Measurements from ENCODE around the gene USH2A.

The USH2A gene

DNA sequence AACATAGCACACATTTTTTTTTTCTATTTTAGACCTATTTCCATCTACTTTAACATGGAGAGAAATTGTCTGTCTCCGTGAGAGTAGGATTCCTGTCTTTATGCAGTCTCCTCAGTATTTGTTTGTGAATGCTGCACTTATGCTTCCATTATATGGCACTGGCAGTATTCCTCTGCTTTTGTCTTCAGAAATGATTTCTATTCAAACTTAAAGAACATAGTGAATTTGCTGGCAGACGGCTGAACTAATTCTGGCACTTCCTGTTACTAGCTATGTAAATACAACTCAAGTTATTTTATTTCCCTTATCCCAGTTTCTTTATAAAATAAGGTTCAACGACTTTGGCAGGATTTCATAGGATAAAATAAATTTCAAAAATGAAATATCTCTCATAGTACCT, 810.9 kb downstream of the USH2A start:
- no peak for DNase-seq

DNA sequence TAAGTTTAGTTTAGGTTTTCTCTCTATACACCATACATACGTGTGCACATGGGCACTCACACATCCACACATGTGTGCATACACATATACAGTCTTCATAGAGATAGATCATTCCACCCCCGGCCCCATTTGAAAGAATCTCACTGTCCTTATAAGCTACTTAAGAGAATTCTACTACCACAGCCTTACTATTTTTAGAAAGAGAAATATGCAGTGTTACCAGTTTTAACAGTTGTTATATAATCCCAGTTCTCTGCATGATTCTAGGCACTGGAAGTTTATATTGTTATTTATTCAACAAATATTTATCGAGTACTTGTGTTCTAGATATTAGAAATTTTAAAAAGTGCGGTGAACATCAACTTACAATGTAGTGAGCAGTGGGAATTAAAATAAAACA, 814.6 kb downstream of the USH2A start:
- DNase-seq = no peak

DNA sequence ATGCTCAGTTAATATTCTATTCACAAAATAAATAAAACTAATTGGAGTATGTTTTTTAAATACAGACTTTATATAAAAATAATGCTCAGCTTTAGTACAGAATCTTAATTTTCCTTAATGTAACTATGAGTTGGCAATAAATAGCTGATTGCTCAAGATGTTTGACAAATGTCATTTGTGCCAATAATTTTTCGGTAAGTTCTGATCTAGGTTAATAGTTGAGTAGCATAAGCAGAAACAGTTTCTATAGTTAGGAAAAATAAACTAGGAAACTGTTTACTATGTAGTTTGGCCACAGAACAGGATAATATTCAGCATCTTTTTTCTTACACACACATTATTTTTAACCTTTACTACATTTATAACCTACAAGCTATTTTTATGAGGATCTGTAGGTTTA, 815.8 kb downstream of the USH2A start:
- no peak for DNase-seq

DNA sequence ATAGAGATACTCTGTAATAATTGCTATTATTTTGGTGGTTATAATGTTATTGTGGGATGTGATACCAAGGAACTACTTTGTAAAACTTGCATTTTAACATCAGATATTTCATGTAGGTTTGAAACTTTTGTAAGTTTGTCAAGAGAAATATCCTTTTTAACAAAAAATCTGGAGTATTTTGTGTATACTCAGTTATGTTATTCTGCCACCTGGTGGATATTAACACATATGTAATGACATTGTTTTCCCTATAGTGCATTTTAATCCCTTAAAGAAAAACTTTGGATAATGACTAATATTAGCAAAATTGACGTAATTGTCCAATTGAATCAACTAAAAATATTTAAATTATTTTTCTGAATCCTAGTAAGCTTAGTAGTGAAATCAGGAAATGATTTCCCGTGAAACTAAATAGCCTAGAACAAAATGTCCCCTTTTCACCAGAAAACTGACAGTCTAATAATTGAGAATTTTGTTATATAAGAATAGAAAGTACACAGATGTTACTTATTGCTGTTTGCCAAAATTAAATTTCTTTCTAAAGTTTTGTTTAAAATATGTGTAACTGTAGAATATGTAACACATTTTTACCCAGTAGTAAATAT, 816.6 kb downstream of the USH2A start:
- no peak for DNase-seq

DNA sequence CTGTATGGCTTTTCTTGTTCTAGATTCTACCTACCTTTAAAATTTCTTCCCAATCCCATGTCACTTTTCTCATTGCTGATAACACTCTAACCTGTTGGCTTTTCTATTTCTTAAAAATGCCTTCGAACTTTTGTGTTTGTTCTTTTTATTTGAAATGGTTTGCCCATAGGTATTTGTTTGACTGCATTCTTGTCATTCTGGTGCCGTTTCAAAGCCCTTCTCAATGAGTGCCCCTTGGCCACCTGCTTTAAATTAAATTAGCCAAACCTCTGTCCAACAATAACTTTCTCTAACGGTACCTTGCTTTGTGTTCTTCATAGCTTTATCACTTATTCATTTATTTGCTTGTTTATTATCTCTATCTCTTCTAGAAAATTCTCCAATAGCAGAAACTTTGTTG, 817.2 kb downstream of the USH2A start:
- DNase-seq = no peak

DNA sequence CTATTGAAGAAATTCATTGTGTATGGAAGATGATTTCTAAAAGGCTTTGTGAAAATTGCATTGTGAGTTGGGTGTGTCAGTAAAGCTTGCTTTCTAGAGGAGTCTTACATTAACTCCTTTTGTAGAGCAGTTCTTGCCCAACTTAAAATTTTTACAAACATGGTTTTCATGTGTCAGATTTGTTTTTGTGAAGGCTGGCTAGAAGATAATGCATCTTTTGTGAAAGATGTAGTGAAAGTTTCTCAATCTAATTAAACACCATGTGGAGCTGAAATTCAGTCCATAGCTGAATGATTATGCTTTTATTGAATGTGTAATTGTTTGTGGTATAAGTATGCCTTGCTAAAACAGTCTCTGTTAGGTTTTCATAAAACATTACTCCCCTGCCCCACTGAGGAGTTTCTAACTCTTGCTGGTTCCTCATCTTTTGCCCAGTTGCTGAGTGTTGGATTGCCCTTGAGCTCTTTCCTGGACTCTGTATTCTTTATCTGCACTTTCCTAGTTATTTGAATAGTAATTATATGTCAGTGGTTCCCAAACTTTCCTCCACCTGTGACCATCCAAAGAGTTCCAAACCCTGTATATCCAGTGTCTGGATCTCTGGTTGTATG, 818.1 kb downstream of the USH2A start:
- no peak for DNase-seq

DNA sequence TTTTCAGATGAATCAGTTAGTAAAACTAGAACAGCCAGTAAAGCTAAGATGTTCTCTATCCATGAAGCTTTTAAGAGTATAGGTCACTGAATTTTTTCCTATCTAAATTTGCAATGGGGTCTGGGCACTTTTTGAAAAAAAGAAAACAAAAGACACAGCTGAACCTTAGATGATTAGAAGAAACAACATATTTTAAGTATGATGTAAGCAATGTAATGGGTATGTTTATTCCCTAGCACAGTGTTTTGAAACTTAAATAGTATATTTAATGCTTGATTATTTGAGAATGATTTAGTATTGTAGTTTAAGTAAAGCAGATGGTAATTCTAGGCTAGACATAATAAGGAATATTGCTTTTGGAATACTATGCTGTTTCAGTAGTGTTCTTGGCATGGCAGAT, 819.9 kb downstream of the USH2A start:
- no peak for DNase-seq

DNA sequence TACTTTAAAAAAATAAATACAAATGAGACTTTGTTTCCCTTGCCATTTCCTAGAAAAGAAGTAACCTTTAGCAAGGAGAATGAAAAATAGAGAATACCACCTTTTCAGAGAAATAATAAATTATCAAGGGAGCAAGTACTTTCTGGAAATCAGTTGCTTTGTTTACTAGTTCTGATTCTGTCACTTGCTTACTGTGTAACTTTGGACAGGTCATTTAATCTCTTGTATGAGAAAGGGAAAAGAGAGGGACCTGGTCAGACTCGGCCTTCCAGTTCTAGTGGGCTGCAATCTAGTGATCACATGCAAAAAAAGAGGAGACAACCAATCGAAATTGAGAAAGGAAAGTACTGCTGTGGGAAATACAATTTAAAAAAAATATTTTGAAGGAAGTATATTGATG, 822.0 kb downstream of the USH2A start:
- DNase-seq = no peak

DNA sequence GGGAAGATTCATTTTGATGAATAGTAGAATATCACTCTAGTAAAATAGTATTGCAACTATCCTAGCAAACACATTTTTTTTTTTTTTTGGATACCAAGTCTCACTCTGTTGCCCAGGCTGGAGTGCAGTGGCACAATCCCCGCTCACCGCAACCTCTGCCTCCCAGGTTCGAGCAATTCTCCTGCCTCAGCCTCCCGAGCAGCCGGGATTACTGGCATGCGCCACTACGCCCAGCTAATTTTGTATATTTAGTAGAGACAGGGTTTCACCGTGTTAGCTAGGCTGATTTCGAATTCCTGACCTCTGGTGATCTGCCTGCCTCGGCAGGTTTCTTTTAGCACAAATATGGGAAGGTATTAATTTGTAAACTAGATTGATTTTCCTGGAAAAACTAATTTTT, 822.4 kb downstream of the USH2A start:
- DNase-seq = no peak

DNA sequence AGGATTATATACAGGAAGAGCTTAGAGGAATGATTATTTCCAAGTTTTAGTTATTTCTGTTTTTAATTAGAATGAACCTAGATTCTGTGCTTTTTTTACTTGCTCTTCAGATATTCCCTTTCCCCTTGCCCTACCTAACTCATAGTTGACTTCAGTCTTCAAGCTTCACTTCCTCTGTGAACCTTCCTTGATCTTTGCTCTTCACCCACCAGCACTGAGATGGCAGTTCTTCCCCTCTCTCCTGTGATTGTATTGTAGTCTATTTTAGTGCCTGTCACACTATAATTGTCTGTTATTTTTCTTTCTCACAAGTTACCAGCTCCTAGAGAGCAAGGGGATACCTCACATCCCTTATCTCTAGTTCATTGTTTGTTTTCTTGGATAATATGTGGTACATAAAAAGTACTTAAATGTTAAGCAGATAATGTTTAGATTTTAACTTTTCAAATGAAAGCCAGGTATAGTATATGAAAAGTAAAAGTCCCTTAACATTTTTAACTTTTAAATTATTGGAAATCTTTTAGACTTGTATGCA, 822.9 kb downstream of the USH2A start:
- no peak for DNase-seq

DNA sequence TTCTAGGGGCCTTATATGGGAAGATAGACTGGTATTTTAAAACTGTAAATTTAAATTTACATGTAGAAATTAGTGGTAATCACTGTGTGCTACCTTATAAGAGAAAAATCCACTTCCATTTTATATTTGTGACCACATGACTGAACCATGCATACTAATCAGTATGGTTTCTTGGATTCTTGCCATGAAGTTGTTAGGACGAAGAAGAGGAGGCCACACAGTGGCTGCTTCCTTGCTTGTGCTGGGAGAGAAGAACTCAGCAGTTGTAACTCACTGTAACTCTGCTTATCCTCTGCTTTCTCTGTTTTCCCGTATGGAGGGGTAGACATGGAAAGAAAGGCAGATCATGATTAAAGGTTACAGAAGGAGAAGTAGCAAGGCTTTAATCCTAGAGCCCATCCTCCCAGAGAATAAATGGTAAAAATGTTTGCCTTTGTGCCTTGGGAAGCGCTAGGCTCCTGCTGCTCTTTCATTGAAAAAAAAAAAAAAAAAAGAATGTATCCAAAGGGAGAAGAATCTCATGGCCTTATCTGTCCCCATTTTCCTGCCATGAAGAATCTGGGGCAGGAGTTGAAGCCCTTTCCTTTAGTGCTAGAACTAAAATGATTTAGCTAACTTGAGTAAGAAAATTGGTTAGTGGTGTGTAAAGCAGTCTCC, 823.7 kb downstream of the USH2A start:
- no peak for DNase-seq

DNA sequence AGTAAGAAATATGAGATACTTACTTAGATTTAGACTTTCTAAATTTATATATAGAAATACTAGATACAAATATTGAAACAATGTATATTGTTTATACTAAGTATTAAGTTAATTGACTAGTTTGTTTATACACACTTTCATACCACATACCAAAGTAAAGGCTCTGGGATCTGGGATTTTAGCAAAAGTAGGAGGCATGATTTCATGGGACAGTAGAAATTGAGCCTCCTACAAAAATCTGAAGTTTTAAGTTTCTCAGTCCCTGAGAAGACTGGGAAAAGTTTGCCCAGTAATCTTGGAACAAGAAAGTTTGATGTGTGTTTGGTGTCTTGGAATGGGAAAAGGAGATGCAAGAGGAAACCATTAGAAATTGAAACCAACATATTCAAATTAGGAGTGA, 825.3 kb downstream of the USH2A start:
- DNase-seq = no peak

DNA sequence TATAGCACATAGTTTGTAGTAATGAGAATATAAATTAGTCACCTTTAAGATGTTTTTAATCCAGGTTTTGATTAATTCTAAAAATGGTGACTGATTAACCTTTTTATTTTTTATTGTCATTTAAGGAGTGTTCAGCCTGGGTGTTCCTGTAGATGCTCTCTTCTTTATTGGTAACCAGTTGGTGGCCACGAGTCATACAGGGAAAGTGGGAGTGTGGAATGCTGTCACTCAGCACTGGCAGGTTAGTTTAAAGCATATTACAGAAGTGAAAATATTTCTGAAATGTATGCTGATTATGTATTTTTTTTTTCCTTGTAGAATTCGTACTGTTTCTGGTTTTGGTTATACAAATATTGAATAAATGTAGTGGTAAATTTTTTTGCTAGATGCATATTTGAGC, 828.0 kb downstream of the USH2A start:
- DNase-seq = no peak

DNA sequence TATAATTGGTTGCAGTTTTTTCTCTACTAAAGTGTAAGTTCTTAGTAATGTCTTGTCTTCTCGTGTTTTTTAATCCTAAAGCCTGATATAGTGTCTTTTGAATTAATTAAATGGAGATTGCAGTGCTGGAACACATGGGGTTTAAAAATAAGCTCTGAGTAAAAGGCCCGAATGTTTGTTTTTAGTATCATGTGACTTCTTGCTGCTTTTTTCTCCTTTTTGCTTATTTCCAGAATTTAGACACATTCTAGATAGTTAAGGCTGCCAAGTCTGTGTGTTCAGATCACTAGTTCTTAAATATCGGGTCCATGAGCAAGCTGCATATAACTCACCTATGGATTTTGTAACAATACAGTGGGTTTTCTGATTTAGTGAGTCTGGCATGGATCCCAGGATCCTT, 828.6 kb downstream of the USH2A start:
- DNase-seq = no peak

DNA sequence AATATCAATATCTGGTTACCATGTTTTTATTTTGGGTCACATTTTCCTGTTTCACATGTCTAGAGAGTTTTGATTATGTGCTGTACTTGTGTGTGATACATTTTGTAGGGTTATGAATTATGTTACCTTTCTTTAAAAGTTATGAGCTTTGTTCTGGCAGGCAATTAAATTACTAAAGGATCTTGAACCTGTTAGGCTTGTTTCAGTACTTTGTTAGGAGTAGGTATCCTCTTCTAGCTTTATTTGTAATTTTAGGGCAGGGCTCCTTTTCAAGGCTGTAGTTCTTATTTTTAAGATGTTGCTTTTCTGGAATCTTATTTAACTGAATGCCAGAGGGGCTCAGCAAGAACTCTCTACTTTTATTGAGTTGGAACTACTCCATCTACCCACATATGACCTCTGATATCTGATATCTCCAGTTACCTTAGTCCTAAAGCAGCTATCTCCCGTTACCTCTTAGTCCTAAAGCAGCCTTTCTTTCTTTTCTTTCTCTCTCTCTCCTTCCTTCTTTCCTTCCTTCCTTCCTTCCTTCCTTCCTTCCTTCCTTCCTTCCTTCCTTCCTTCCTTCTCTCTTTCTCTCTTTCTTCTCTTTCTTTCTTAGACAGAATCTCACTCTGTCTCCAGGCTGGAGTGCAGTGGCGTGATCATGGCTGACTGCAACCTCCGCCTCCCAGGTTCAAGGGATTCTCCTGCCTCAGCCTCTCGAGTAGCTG, 832.3 kb downstream of the USH2A start:
- DNase-seq = no peak

DNA sequence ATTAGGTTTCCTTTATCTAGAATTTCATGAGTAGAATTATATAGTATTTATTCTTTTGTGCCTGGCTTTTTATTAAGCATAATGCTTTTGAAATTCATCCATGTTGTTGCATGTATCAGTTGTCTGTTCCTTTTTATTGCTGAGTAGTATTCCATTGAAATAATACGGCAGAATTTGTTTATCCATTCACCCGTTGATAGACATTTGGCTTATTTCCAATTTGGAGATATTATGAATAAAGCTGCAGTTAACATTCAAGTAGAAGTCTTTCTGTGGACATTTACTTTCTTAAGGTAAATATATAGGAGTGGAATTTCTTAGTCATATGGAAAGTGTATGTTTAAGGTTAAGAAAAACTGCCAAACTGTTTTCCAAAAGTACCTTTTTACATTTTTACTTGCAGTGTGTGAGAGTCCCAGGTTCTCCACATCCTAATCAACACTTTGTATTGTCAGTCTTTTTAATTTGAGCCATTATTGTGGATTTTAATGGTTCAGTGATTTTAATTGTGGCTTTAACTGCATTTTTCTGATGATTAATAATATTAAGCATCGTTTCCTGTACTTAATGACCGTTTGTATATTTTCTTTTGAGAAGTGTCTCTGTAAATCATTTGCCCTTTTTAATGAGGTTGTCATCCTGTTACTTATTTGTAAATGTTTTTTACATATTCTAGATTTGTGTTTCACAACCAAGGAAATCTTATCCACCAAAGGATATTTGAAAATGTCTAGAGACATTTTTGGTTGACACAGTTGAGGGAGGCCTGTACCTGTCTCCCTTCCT, 833.4 kb downstream of the USH2A start:
- no peak for DNase-seq

DNA sequence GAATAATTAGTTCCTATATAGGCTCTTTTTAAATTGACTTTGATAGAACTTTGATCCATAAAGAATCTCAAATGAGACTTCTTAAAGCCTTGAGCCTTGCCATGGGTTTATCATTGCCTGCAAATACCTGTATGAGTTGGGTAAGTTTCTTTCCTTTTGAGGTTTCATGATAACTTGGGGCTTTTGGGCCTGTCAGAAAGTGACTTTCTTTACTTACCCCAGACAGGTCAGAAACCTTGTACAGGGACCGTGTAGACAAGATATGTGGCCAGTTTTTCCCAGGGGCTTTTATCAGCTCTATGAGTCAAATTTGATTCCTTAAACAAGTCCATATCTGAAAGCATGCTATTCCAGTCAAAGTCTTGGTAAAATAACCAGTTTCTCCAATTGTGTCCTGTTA, 838.9 kb downstream of the USH2A start:
- no peak for DNase-seq

DNA sequence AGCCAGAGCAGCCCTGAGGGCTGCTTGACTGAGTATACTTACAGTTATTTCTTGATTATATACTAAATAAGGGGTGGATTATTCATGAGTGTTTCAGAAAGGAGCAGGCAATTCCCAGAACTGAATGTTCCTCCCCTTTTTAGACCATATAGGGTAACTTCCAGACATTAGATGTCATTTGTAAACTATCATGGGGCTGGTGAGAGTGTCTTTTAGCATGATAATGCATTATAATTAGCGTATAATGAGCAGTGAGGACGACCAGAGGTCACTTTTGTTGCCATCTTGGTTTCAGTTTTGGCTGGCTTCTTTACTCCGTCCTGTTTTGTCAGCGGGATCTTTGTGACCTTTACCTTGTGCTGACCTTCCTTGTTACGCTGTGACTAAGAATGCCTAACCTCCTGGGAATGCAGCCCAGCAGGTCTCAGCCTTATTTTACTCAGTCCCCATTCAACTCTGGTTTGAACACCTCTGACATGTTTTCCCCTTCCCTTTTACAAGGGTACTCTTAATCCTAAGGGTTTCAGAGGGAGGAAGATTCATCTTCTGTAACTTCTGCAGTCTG, 840.0 kb downstream of the USH2A start:
- DNase-seq = no peak

DNA sequence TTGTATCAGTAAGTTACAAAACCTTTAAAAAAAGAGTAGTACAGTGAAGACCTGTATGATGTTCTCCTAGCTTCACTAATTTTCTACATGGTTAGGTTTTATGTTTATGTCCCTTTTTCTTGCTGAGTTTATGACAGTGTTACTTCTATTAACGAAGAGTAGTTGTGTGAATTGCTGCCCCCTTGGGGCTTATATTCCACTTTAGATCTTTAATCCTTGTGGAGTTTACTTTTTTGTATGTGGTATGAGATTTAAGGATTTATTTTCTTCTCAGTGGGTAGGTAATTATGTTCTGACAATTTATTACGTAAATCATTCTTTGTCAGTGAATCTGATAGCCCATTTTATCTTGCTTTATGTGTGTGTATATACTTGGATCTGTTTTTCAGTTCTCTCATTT, 841.4 kb downstream of the USH2A start:
- no peak for DNase-seq
